Measurements from ENCODE around the gene CEP112. TPM values are rescaled to one million over a fixed set of nuclear protein-coding genes. Genes with fewer than 3 reads are reported as not detected.

Gene CEP112
- total and polyA plus RNA-seq, 10 of the 15 experiments (the other 5 are each of a cell fraction or from before 2014, with no cell fraction given): 0.11 to 3.8 (median 0.32) TPM; not detected in 1

- Histone ChIP-seq H3K27ac (ENCODE audit: control insufficient read depth, insufficient read depth) (no peak overlapping the region), H3K4me3 (no peak overlapping the region), H3K27me3 (replicated peaks in 1 of 2; ENCODE audit: control insufficient read depth in 2 of 2, insufficient read depth in 2 of 2, low read length in 1 of 2) (no peaks in the 10 kb centered on the region), H3K36me3 (ENCODE audit: control insufficient read depth in 2 of 2, insufficient read depth in 2 of 2, low read length in 1 of 2) (no peaks in the 10 kb centered on the region), H3K9me3 (replicated peaks; ENCODE audit: control insufficient read depth, insufficient read depth, low read length) (no peaks in the 10 kb centered on the region), H4K20me1 (ENCODE audit: control insufficient read depth, insufficient read depth) (no peaks in the 10 kb centered on the region), H3K4me1 (ENCODE audit: control insufficient read depth, insufficient read depth, low read length) (no peaks in the 10 kb centered on the region), H3K9ac (ENCODE audit: control insufficient read depth, insufficient read depth, low read length) (no peak overlapping the region), H2AFZ (ENCODE audit: control insufficient read depth, low read depth, low read length) (no peak overlapping the region), H3K79me2 (ENCODE audit: control insufficient read depth, insufficient read depth, low read length) (no peaks in the 10 kb centered on the region), H3K4me2 (ENCODE audit: control insufficient read depth, insufficient read depth) (no peak overlapping the region)
- intact Hi-C loops (cut with micrococcal nuclease; ENCODE audit: unreplicated experiment) (no loop called here), in situ Hi-C loops (cut with MboI) (no loop called here)
- BruUV-seq (replicated peaks): no TSS peak
- 39% methylated on average over 2 of the region's 3 CpGs for WGBS (ENCODE audit: insufficient coverage, insufficient replicate concordance, low lambda C conversion rate, missing lambda C conversion rate)
- DNase-seq (ENCODE audit: low read depth, low spot score): no peak
- POLR2A ChIA-PET: no interaction called here
- no peak for FAIRE-seq
- SMC1A ChIA-PET (ENCODE audit: uncharacterized antibody, unreplicated experiment): interaction anchor here (1.0 to 1.9 kb wide), 2 partner anchors 10 to 21 kb away, joined by 3 to 4 read pairs; no protein-coding TSS in a partner anchor
- RAD21 ChIA-PET (ENCODE audit: unreplicated experiment): no interaction called here
- no peak for ATAC-seq
- CTCF ChIA-PET: no interaction called here
- no peak for TF ChIP-seq HDAC2 (IDR thresholded peaks at IDR 0.05)
- TF ChIP-seq, protein P1, sequence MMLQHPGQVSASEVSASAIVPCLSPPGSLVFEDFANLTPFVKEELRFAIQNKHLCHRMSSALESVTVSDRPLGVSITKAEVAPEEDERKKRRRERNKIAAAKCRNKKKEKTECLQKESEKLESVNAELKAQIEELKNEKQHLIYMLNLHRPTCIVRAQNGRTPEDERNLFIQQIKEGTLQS (IDR thresholded peaks at IDR 0.05; ENCODE audit: borderline replicate concordance, extremely low read depth, low read depth, low read length): no peak
- no peak for TF ChIP-seq IKZF1 (conservative IDR thresholded peaks at IDR 0.05)
- TF ChIP-seq KAT2A (conservative IDR thresholded peaks at IDR 0.05; ENCODE audit: control insufficient read depth, low read depth, low read length): no peak
- TF ChIP-seq, protein P2, sequence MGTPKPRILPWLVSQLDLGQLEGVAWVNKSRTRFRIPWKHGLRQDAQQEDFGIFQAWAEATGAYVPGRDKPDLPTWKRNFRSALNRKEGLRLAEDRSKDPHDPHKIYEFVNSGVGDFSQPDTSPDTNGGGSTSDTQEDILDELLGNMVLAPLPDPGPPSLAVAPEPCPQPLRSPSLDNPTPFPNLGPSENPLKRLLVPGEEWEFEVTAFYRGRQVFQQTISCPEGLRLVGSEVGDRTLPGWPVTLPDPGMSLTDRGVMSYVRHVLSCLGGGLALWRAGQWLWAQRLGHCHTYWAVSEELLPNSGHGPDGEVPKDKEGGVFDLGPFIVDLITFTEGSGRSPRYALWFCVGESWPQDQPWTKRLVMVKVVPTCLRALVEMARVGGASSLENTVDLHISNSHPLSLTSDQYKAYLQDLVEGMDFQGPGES (IDR thresholded peaks at IDR 0.05): no peak
- TF ChIP-seq YBX1 (IDR thresholded peaks at IDR 0.05): no peak
- TF ChIP-seq TAF1 (IDR thresholded peaks at IDR 0.05; ENCODE audit: borderline replicate concordance, low read depth, low read length): no peak
- TF ChIP-seq CTCF (IDR thresholded peaks at IDR 0.05 in 2 of 3, conservative IDR thresholded peaks at IDR 0.05 in 1 of 3; ENCODE audit: control insufficient read depth in 2 of 3, extremely low read depth in 1 of 3, insufficient read depth in 1 of 3, low read depth in 3 of 3, low read length in 3 of 3): no peak
- TF ChIP-seq RAD21 (IDR thresholded peaks at IDR 0.05; ENCODE audit: insufficient read depth, low read depth, low read length): no peak
- TF ChIP-seq ATF7 (IDR thresholded peaks at IDR 0.05; ENCODE audit: low read depth): no peak
- TF ChIP-seq SRF (IDR thresholded peaks at IDR 0.05; ENCODE audit: low read depth in 2 of 2, low read length in 2 of 2): no peak
- TF ChIP-seq RB1 (IDR thresholded peaks at IDR 0.05; ENCODE audit: borderline replicate concordance): no peak
- no peak for TF ChIP-seq PRDM15 (CRISPR knock-in tag; IDR thresholded peaks at IDR 0.05)
- no peak for TF ChIP-seq POLR2AphosphoS2 (IDR thresholded peaks at IDR 0.05; ENCODE audit: low read depth, low read length)
- no peak for TF ChIP-seq KDM1A (IDR thresholded peaks at IDR 0.05; ENCODE audit: borderline replicate concordance)
- TF ChIP-seq NBN (IDR thresholded peaks at IDR 0.05): no peak
These were observed 339.8 kb downstream of the CEP112 start for GRCh38 chr17:65851965-65852736.

Data from GM12878 (cell line).